GM23338 (cell line): ENCODE results near the gene TPST1. TPM values are rescaled to one million over a fixed set of nuclear protein-coding genes. Genes with fewer than 3 reads are reported as not detected.

Experiments used
- ATAC-seq: fragments of 200-7000 bp; cut with Tn5 transposase; 3 replicates; pipeline ENCODE4 v1.9.1; 2020
- DNase-seq: peaks from one replicate; pipeline ENCODE4 v3.0.0-alpha.2; 2015; ENCODE audit warnings: low spot score
- H2AFZ ChIP-seq: fragments of 200-600 bp; sonication (generic); 2 replicates; pipeline ENCODE4 v1.8.0; 2016; ENCODE audit warnings: antibody characterized with exemption, mild to moderate bottlenecking, moderate library complexity
- H3F3A ChIP-seq: fragments of 200-600 bp; sonication (generic); replicated peaks from 2 replicates; pipeline ENCODE4 v1.8.0; 2017; ENCODE audit warnings: antibody characterized with exemption, mixed run types, low read depth
- H3K27ac ChIP-seq: fragments of 200-600 bp; sonication (generic); 2 replicates; pipeline ENCODE4 v1.6.1; 2016; ENCODE audit warnings: low read depth
- H3K27me3 ChIP-seq: fragments of 200-600 bp; sonication (generic); 2 replicates; pipeline ENCODE4 v1.8.0; 2016; ENCODE audit warnings: mild to moderate bottlenecking, mixed run types, moderate library complexity; ENCODE audit not compliant: insufficient read depth
- H3K36me3 ChIP-seq: fragments of 200-600 bp; sonication (generic); 2 replicates; pipeline ENCODE4 v1.8.0; 2016; ENCODE audit warnings: mild to moderate bottlenecking; ENCODE audit not compliant: insufficient read depth
- H3K4me1 ChIP-seq: fragments of 200-600 bp; sonication (generic); 2 replicates; pipeline ENCODE4 v1.8.0; 2016; ENCODE audit warnings: mild to moderate bottlenecking, moderate library complexity; ENCODE audit not compliant: insufficient read depth
- H3K4me2 ChIP-seq: fragments of 200-600 bp; sonication (generic); 2 replicates; pipeline ENCODE4 v1.7.1; 2017; ENCODE audit warnings: mixed run types
- H3K4me3 ChIP-seq: fragments of 200-600 bp; sonication (generic); 2 replicates; pipeline ENCODE4 v1.6.1; 2016; ENCODE audit warnings: mixed run types
- H3K79me2 ChIP-seq: fragments of 200-600 bp; sonication (generic); replicated peaks from 2 replicates; pipeline ENCODE4 v1.8.0; 2017; ENCODE audit warnings: mild to moderate bottlenecking; ENCODE audit not compliant: insufficient read depth
- H3K9me2 ChIP-seq: fragments of 200-600 bp; sonication (generic); 2 replicates; pipeline ENCODE4 v1.8.0; 2017; ENCODE audit not compliant: insufficient read depth
- H4K20me1 ChIP-seq: fragments of 200-600 bp; sonication (generic); replicated peaks from 2 replicates; pipeline ENCODE4 v1.8.0; 2017; ENCODE audit warnings: mild to moderate bottlenecking; ENCODE audit not compliant: insufficient read depth
- H3K27ac Mint-ChIP-seq: 2 replicates; pipeline ENCODE4 v1.8.0; 2020; ENCODE audit warnings: inconsistent platforms, mild to moderate bottlenecking, moderate library complexity, mixed read lengths
- H3K27me3 Mint-ChIP-seq: 3 replicates; pipeline ENCODE4 v1.8.0; 2022; ENCODE audit warnings: low read depth, mild to moderate bottlenecking, moderate library complexity, mixed read lengths, inconsistent platforms; ENCODE audit not compliant: insufficient read depth, poor library complexity
- H3K36me3 Mint-ChIP-seq: 3 replicates; pipeline ENCODE4 v1.8.0; 2021; ENCODE audit warnings: low read depth, mild to moderate bottlenecking, inconsistent platforms, moderate library complexity, mixed read lengths
- H3K4me1 Mint-ChIP-seq: 3 replicates; pipeline ENCODE4 v1.8.0; 2020; ENCODE audit warnings: mild to moderate bottlenecking, inconsistent platforms, mixed read lengths
- H3K4me3 Mint-ChIP-seq: 3 replicates; pipeline ENCODE4 v1.8.0; 2021; ENCODE audit warnings: moderate library complexity, mild to moderate bottlenecking, inconsistent platforms, mixed read lengths
- H3K9me3 Mint-ChIP-seq: 3 replicates; pipeline ENCODE4 v1.8.0; 2020; ENCODE audit warnings: moderate library complexity, mild to moderate bottlenecking, inconsistent platforms, mixed read lengths
- CREB1 ChIP-seq: fragments of 250-450 bp; sonication (Bioruptor Pico); IDR thresholded peaks from 2 replicates; pipeline ENCODE4 v1.5.0; 2020; ENCODE audit warnings: low read depth, mild to moderate bottlenecking, moderate library complexity
- EZH2 ChIP-seq: fragments of 200-600 bp; sonication (generic); IDR thresholded peaks from one replicate; pipeline ENCODE4 v1.8.0; 2017; ENCODE audit warnings: antibody characterized with exemption, mild to moderate bottlenecking, low read depth; ENCODE audit not compliant: unreplicated experiment
- NANOG ChIP-seq: IDR thresholded peaks from 2 replicates; pipeline ENCODE4 v1.6.1; 2016; ENCODE audit warnings: antibody characterized with exemption, borderline replicate concordance
- POLR2AphosphoS5 ChIP-seq: IDR thresholded peaks from 2 replicates; pipeline ENCODE4 v1.6.1; 2016; ENCODE audit warnings: antibody characterized with exemption, low read depth
- REST ChIP-seq: IDR thresholded peaks from one replicate; pipeline ENCODE4 v1.6.1; 2018; ENCODE audit warnings: antibody characterized with exemption; ENCODE audit not compliant: unreplicated experiment
- STAT1 ChIP-seq: IDR thresholded peaks from one replicate; pipeline ENCODE4 v1.6.1; 2016; ENCODE audit warnings: antibody characterized with exemption; ENCODE audit not compliant: unreplicated experiment
- ZNF114 ChIP-seq: fragments of 250-450 bp; sonication (Bioruptor Pico); IDR thresholded peaks from 2 replicates; pipeline ENCODE4 v1.5.0; 2020; ENCODE audit warnings: mild to moderate bottlenecking, moderate library complexity
- ZNF331 ChIP-seq: fragments of 250-450 bp; sonication (Bioruptor Pico); IDR thresholded peaks from 2 replicates; pipeline ENCODE4 v1.5.0; 2020; ENCODE audit warnings: low read depth, mild to moderate bottlenecking, moderate library complexity
- polyA plus RNA-seq: library from polyadenylated mRNA; unstranded; fragments of >200 nt; fragmentation: Nextera tagmentation; extraction: Ambion mirVana; gene quantifications from 2 replicates; pipeline ENCODE4 v1.2.1, GENCODE V29; 2016
- total RNA-seq: library from RNA; depleted of rRNA; stranded (reverse); fragments of >200 nt; shearing (Covaris generic); gene quantifications from 2 replicates; pipeline ENCODE4 v1.2.3, GENCODE V29; 2014
- TF ChIP-seq, protein P1 (sequence below): IDR thresholded peaks from 2 replicates; pipeline ENCODE4 v1.6.1; 2016; ENCODE audit warnings: antibody characterized with exemption

TPST1 gene
- total and polyA plus RNA-seq, 2 experiments from 2014 or later = 10.7 to 19.2 TPM

DNA sequence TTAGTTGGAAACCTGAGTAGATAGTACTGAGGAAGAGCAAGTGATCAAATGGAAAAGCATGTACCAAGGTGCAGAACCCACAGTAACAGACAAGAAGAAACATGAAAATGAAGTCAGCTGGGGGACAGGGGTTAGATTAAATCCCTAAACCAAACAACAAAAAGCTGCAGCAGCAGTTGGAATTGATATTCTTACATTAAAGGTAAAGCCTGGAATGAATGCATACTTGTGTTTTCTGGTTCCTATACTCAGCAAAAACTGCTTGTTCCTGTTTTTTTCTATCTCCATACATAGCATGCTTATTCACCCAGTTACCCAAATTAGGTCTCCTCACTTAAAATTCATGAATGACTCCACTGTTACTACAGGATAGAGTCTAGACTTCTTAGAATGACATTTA, 92.4 kb downstream of the TPST1 start:
- ATAC-seq (no peak), DNase-seq (no peak)
- Histone ChIP-seq H3K27ac (no peak overlapping the region), H2AFZ (no peak overlapping the region), H3K4me3 (no peak overlapping the region), H3K4me1 (peaks cover 19% of the 10 kb centered on the region), H3K4me2 (no peak overlapping the region), H3F3A (no peaks in the 10 kb centered on the region), H3K9me2 (no peaks in the 10 kb centered on the region), H4K20me1 (no peaks in the 10 kb centered on the region; the same call in 1 of the 2 replicates), H3K27me3 (no peaks in the 10 kb centered on the region), H3K36me3 (no peaks in the 10 kb centered on the region), H3K79me2 (peaks cover 11% of the 10 kb centered on the region; the same call in 1 of the 2 replicates)
- Mint-ChIP-seq H3K4me1 (peaks cover 14% of the 10 kb centered on the region), H3K4me3 (no peak overlapping the region), H3K36me3 (peaks cover 12% of the 10 kb centered on the region; the same call in 2 of the 3 replicates), H3K27ac (no peak overlapping the region), H3K9me3 (peaks cover 16% of the 10 kb centered on the region), H3K27me3 (no peaks in the 10 kb centered on the region)
- no peak for TF ChIP-seq NANOG

- Mint-ChIP-seq H3K4me3 (no peak overlapping the region), H3K36me3 (peaks cover 12% of the 10 kb centered on the region; the same call in 2 of the 3 replicates), H3K9me3 (peaks cover 16% of the 10 kb centered on the region), H3K27me3 (no peaks in the 10 kb centered on the region), H3K4me1 (peaks cover 19% of the 10 kb centered on the region), H3K27ac (peak overlapping the region; percentile 33; the same call in 1 of the 2 replicates)
- Histone ChIP-seq H3K9me2 (no peaks in the 10 kb centered on the region), H3K4me2 (peak overlapping the region; percentile 17), H3K27me3 (no peaks in the 10 kb centered on the region), H3K79me2 (no peaks in the 10 kb centered on the region), H3K27ac (no peak overlapping the region), H3F3A (no peaks in the 10 kb centered on the region), H2AFZ (no peak overlapping the region), H4K20me1 (no peaks in the 10 kb centered on the region; the same call in 1 of the 2 replicates), H3K36me3 (no peaks in the 10 kb centered on the region), H3K4me1 (peaks cover 25% of the 10 kb centered on the region), H3K4me3 (no peak overlapping the region)
- no peak for DNase-seq
- TF ChIP-seq, protein P1, sequence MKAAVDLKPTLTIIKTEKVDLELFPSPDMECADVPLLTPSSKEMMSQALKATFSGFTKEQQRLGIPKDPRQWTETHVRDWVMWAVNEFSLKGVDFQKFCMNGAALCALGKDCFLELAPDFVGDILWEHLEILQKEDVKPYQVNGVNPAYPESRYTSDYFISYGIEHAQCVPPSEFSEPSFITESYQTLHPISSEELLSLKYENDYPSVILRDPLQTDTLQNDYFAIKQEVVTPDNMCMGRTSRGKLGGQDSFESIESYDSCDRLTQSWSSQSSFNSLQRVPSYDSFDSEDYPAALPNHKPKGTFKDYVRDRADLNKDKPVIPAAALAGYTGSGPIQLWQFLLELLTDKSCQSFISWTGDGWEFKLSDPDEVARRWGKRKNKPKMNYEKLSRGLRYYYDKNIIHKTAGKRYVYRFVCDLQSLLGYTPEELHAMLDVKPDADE = no peak
- no peak for TF ChIP-seq ZNF114 (CRISPR knock-in tag)
- no peak for TF ChIP-seq STAT1
- no peak for ATAC-seq
Measured at GRCh38 chr7:66301249-66301648, 96.1 kb downstream of the TPST1 start.

DNA sequence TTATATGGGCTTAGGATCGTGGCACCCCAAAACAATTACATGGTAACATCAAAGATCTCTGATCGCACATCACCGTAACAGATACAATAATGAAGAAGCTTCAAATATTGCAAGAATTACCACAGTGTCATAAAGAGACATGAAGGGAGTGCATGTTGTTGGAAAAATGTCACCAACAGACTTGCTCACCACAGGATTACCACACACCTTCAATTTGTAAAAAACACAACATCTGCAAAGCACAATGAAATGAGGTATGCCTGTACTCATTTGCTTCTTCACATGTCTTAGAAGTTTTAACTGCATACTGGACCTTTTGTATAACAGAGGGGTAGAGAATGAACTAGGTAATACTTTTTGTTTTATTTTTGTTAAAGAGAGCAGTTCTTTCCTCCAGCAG, 96.6 kb downstream of the TPST1 start:
- DNase-seq (no peak), ATAC-seq (no peak)
- peaks cover 12% of the 10 kb centered on the region; the same call in 2 of the 3 replicates for H3K36me3 Mint-ChIP-seq
- no peak overlapping the region for H3K4me3 Mint-ChIP-seq
- peaks cover 19% of the 10 kb centered on the region for H3K4me1 Mint-ChIP-seq
- H3K79me2 ChIP-seq = no peaks in the 10 kb centered on the region
- no peak overlapping the region for H3K4me3 ChIP-seq
- no peaks in the 10 kb centered on the region for H3K36me3 ChIP-seq
- no peak overlapping the region for H2AFZ ChIP-seq
- H3K27me3 Mint-ChIP-seq = no peaks in the 10 kb centered on the region
- no peak overlapping the region for H3K27ac ChIP-seq
- H3K4me2 ChIP-seq = peak overlapping the region; percentile 17; the same call in 1 of the 2 replicates
- H3K27me3 ChIP-seq = no peaks in the 10 kb centered on the region
- no peaks in the 10 kb centered on the region; the same call in 1 of the 2 replicates for H4K20me1 ChIP-seq
- H3K27ac Mint-ChIP-seq = 0 out of 2 replicates have a peak overlapping the region, but pooled peaks have one; percentile 33
- no peaks in the 10 kb centered on the region for H3K9me2 ChIP-seq
- H3F3A ChIP-seq = no peaks in the 10 kb centered on the region
- peaks cover 16% of the 10 kb centered on the region for H3K9me3 Mint-ChIP-seq
- H3K4me1 ChIP-seq = peaks cover 25% of the 10 kb centered on the region
- TF ChIP-seq, protein P1 = no peak
- TF ChIP-seq CREB1 (CRISPR knock-in tag) (no peak), NANOG (no peak), ZNF114 (CRISPR knock-in tag) (no peak), EZH2 (no peak), REST (no peak), ZNF331 (no peak), POLR2AphosphoS5 (no peak), STAT1 (no peak)
